ENCODE measurements around the gene TACC2. TPM values are rescaled to one million over a fixed set of nuclear protein-coding genes. Genes with fewer than 3 reads are reported as not detected.

Gene TACC2
- total RNA-seq, 1 donor from 2014 or later = 10.7 TPM

DNA sequence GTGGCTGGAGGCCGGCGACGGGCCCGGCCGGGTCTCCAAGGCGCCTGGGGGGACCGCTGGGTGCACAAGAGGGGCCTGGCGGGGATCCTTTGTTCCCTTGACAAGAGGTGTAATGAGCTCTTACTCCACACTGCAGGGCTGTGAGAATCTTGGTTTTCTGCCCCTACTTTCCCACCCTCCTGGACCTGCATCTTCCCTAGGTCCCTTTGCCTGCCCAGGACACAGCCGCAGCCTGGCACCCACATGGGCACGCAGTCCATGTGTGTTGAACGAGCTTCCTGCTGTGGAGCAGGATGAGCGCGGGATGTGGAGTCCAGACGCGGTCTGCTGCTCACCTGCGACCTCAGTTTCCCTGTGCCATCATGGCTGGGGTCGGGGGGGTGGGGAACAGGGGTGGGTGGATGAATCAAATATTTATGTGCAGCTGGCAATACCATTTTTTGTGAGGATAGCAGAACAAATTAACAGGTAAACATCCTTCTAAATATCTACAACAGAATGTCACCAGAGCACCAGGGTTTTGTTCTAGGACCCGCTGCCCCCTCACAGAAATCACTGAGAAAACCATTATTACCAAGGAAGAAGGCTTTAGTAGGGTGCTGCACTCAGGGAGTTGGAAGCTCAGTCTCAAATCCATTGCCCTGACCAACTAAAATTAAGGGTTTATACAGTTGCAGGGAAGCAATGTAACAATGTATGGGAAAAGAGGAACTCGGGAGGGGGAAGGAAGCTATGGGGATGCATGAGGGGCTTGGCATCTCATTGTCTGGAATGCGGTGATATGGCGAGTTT lies 13.5 kb upstream of the TACC2 start:
- peaks cover 23% of the 10 kb centered on the region for H3K9me3 Mint-ChIP-seq
- peak overlapping the region; percentile 95 for H3K27ac ChIP-seq
- peaks cover 34% of the 10 kb centered on the region for H3K79me2 ChIP-seq (ENCODE audit: low read depth)
- peak overlapping the region; percentile 81 for H3K4me3 ChIP-seq
- H3K4me1 Mint-ChIP-seq = peaks cover 16% of the 10 kb centered on the region
- peaks cover 18% of the 10 kb centered on the region for H3F3A ChIP-seq (ENCODE audit: low read depth)
- H3K4me3 Mint-ChIP-seq = peak overlapping the region; percentile 86
- peak overlapping the region; percentile 88 for H3K4me2 ChIP-seq
- H3K27ac Mint-ChIP-seq = no peak overlapping the region
- TF ChIP-seq EZH2phosphoT487 (IDR thresholded peaks at IDR 0.05) (peak; percentile 43), EZH2 (IDR thresholded peaks at IDR 0.05) (no peak)
- DNase-seq (ENCODE audit: low spot score) = peak; percentile 6
- peaks cover 3% of the 10 kb centered on the region for H3K27me3 Mint-ChIP-seq (ENCODE audit: insufficient read depth, low read depth)
- H3K9ac ChIP-seq = no peak overlapping the region
- H2AFZ ChIP-seq (replicated peaks) = peak overlapping the region; percentile 78
- H3K4me1 ChIP-seq = peaks cover 12% of the 10 kb centered on the region
- H3K36me3 ChIP-seq = no peaks in the 10 kb centered on the region
- no peaks in the 10 kb centered on the region for H3K27me3 ChIP-seq
- peaks cover 27% of the 10 kb centered on the region for H3K36me3 Mint-ChIP-seq
- peaks cover 9% of the 10 kb centered on the region for H3K9me3 ChIP-seq (ENCODE audit: low read depth)
- H4K20me1 ChIP-seq (ENCODE audit: low read depth) = peaks cover 22% of the 10 kb centered on the region

DNA sequence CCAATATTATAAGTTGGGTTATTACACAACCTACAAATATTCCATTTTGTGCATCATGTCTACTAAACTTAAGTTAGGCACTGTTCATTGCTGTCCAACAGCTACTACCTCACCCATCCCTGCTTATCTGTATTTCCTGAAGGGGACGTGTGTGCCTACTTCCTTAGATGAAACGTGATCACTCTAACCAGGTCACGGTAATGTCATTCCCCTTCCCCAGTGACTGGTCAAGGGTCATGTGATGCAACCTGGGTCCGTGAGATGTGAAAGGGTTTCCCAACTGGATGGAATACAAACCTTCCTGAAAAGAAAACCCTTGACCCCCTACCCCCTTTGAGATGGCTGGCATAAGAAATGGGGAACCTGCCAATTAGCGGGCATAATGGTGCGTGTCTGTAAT lies 12.4 kb upstream of the TACC2 start:
- H3K79me2 ChIP-seq (ENCODE audit: low read depth) = peaks cover 28% of the 10 kb centered on the region
- no peak overlapping the region for H3K27ac ChIP-seq
- no peak overlapping the region for H3K9ac ChIP-seq
- no peak overlapping the region for H3K4me2 ChIP-seq
- DNase-seq (ENCODE audit: low spot score) = no peak
- TF ChIP-seq, protein P1, sequence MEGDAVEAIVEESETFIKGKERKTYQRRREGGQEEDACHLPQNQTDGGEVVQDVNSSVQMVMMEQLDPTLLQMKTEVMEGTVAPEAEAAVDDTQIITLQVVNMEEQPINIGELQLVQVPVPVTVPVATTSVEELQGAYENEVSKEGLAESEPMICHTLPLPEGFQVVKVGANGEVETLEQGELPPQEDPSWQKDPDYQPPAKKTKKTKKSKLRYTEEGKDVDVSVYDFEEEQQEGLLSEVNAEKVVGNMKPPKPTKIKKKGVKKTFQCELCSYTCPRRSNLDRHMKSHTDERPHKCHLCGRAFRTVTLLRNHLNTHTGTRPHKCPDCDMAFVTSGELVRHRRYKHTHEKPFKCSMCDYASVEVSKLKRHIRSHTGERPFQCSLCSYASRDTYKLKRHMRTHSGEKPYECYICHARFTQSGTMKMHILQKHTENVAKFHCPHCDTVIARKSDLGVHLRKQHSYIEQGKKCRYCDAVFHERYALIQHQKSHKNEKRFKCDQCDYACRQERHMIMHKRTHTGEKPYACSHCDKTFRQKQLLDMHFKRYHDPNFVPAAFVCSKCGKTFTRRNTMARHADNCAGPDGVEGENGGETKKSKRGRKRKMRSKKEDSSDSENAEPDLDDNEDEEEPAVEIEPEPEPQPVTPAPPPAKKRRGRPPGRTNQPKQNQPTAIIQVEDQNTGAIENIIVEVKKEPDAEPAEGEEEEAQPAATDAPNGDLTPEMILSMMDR (IDR thresholded peaks at IDR 0.05) = no peak
- TF ChIP-seq EZH2phosphoT487 (IDR thresholded peaks at IDR 0.05) (no peak), EZH2 (IDR thresholded peaks at IDR 0.05) (no peak)
- Mint-ChIP-seq H3K9me3 (peaks cover 23% of the 10 kb centered on the region), H3K27ac (no peak overlapping the region), H3K4me1 (peaks cover 16% of the 10 kb centered on the region), H3K4me3 (peak overlapping the region; percentile 64), H3K27me3 (ENCODE audit: insufficient read depth, low read depth) (peaks cover 3% of the 10 kb centered on the region), H3K36me3 (peaks cover 19% of the 10 kb centered on the region)
- H3K9me3 ChIP-seq (ENCODE audit: low read depth) = peaks cover 9% of the 10 kb centered on the region
- peaks cover 12% of the 10 kb centered on the region for H3K4me1 ChIP-seq
- H3K27me3 ChIP-seq = no peaks in the 10 kb centered on the region
- peaks cover 22% of the 10 kb centered on the region for H4K20me1 ChIP-seq (ENCODE audit: low read depth)
- H3K36me3 ChIP-seq = no peaks in the 10 kb centered on the region
- no peak overlapping the region for H3K4me3 ChIP-seq
- H3F3A ChIP-seq (ENCODE audit: low read depth) = peaks cover 18% of the 10 kb centered on the region
- no peak overlapping the region for H2AFZ ChIP-seq (replicated peaks)

DNA sequence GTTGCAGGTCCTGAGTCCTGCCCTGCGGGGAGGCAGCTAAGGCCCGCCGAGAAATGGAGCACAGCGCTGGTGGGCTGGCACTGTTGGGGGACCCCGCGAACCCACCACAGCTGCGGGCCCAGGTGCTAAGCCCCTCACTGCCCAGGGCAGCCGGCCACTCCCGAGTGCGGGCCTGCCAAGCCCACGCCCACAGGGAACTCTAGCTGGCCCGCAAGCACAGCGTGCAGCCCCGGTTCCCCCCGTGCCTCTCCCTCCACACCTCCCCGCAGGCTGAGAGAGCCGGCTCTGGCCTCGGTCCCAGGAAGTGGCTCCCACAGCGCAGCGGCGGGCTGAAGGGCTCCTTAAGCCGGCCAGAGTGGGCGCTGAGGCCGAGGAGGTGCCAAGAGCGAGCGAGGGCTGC lies 10.5 kb upstream of the TACC2 start:
- peaks cover 5% of the 10 kb centered on the region for H3K4me1 ChIP-seq
- DNase-seq (ENCODE audit: low spot score) = no peak
- peaks cover 9% of the 10 kb centered on the region for H3K9me3 ChIP-seq (ENCODE audit: low read depth)
- peaks cover 9% of the 10 kb centered on the region for H4K20me1 ChIP-seq (ENCODE audit: low read depth)
- no peaks in the 10 kb centered on the region for H3K36me3 ChIP-seq
- H3K4me3 Mint-ChIP-seq = no peak overlapping the region
- peaks cover 23% of the 10 kb centered on the region for H3K9me3 Mint-ChIP-seq
- H2AFZ ChIP-seq (replicated peaks) = no peak overlapping the region
- TF ChIP-seq EZH2 (IDR thresholded peaks at IDR 0.05) (no peak), EZH2phosphoT487 (IDR thresholded peaks at IDR 0.05) (no peak)
- TF ChIP-seq, protein P1 (IDR thresholded peaks at IDR 0.05) = no peak
- no peak overlapping the region for H3K9ac ChIP-seq
- H3K4me2 ChIP-seq = no peak overlapping the region
- H3K27me3 ChIP-seq = no peaks in the 10 kb centered on the region
- H3K4me1 Mint-ChIP-seq = peaks cover 6% of the 10 kb centered on the region
- peaks cover 13% of the 10 kb centered on the region for H3K36me3 Mint-ChIP-seq
- peaks cover 18% of the 10 kb centered on the region for H3F3A ChIP-seq (ENCODE audit: low read depth)
- H3K79me2 ChIP-seq (ENCODE audit: low read depth) = peaks cover 10% of the 10 kb centered on the region
- no peak overlapping the region for H3K27ac Mint-ChIP-seq
- H3K27me3 Mint-ChIP-seq (ENCODE audit: insufficient read depth, low read depth) = peaks cover 3% of the 10 kb centered on the region
- H3K4me3 ChIP-seq = no peak overlapping the region
- H3K27ac ChIP-seq = no peak overlapping the region

DNA sequence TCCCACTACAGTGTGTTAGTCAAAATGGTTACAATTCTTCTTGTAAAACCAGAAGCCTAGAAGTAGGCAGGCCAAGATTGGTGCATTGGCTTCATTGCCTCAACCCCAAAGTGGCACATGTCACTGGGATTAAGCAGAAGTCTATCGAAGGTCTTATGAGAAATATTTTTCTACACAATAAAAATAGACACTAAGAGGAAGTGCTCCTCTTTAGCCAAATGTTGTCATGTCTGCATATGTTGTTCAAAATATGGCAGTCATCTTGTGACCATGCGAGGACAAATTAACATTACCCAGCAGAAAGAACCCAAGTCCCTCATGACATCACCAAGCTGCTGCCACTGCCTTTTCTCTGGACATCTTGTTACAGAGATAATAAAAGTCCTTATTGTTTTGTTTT lies 7.6 kb upstream of the TACC2 start:
- no peak for DNase-seq (ENCODE audit: low spot score)
- no peak overlapping the region for H3K27ac Mint-ChIP-seq
- H3K4me3 Mint-ChIP-seq = no peak overlapping the region
- Histone ChIP-seq H3K27ac (no peak overlapping the region), H3K4me2 (no peak overlapping the region), H3K36me3 (no peaks in the 10 kb centered on the region), H3F3A (ENCODE audit: low read depth) (no peaks in the 10 kb centered on the region), H2AFZ (replicated peaks) (no peak overlapping the region), H3K4me3 (no peak overlapping the region), H3K79me2 (ENCODE audit: low read depth) (no peaks in the 10 kb centered on the region), H3K9me3 (ENCODE audit: low read depth) (peaks cover 1% of the 10 kb centered on the region), H3K4me1 (no peaks in the 10 kb centered on the region), H4K20me1 (ENCODE audit: low read depth) (no peaks in the 10 kb centered on the region), H3K9ac (no peak overlapping the region), H3K27me3 (no peaks in the 10 kb centered on the region)
- TF ChIP-seq EZH2 (IDR thresholded peaks at IDR 0.05) = no peak
- TF ChIP-seq, protein P1 (IDR thresholded peaks at IDR 0.05) = no peak
- no peak for TF ChIP-seq EZH2phosphoT487 (IDR thresholded peaks at IDR 0.05)
- H3K36me3 Mint-ChIP-seq = peaks cover 10% of the 10 kb centered on the region
- no peaks in the 10 kb centered on the region for H3K4me1 Mint-ChIP-seq
- H3K27me3 Mint-ChIP-seq (ENCODE audit: insufficient read depth, low read depth) = peaks cover 3% of the 10 kb centered on the region
- peaks cover 35% of the 10 kb centered on the region for H3K9me3 Mint-ChIP-seq
